ENCODE results near the gene ARL16. TPM values are rescaled to one million over a fixed set of nuclear protein-coding genes. Genes with fewer than 3 reads are reported as not detected.

The ARL16 gene
- total and polyA plus RNA-seq, 2 donors (not counting 3 experiments of a cell fraction or from before 2014, with no cell fraction given), result 41.4 to 71.7 TPM

DNA sequence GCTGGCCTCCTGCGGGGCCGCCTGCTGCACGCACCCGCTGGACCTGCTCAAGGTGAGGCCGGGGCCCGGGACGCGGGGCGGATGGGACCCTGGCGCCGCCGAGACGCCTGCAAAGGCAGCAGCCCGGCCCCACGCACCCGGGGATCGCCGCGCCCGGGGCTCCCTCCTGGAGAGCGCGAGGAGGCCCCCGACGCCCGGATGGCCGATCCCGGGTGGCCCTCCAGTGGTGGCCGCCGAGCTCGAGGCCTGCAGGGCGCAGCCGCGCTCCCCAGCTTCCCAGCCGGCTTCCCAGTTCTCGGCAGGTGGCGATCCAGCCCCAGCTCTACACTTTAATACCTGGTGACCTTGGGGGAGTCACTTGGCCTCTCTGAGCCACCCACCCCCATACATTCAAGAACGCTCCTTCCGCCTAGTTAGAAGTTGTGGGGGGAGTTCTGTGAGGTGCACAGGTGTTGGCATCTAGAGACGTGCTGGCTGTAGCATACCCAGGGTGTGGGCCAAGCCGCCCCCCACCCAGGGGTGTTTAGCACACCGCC, 28.9 kb upstream of the ARL16 start:
- CTCF ChIA-PET, result interaction anchor here (0.9 to 1.6 kb wide), 2 partner anchors 9 to 22 kb away, joined by 3 to 6 read pairs; partner anchors contain the start of gene MRPL12
- H3K4me1 ChIP-seq (ENCODE audit: control insufficient read depth, extremely low read depth, insufficient read depth, low read length), result peaks cover 18% of the 10 kb centered on the region
- FAIRE-seq, result no peak

More for the DNA sequence above, 28.9 kb upstream of the ARL16 start:
- POLR2A ChIA-PET, result interaction anchor here (0.6 kb wide), 2 partner anchors 136 to 213 kb away, joined by 4 to 9 read pairs; no protein-coding TSS in a partner anchor
- H4K20me1 ChIP-seq (replicated peaks; ENCODE audit: control insufficient read depth, extremely low read depth, insufficient read depth, low read length), result no peaks in the 10 kb centered on the region
- no peak overlapping the region for H3K27ac ChIP-seq (ENCODE audit: insufficient read depth, low read depth, low read length)
- DNase-seq (ENCODE audit: low read depth, low spot score), result no peak
- H3K9ac ChIP-seq (replicated peaks; ENCODE audit: extremely low read depth, insufficient read depth, low read length), result peak overlapping the region; percentile 17
- no peaks in the 10 kb centered on the region for H3K27me3 ChIP-seq (ENCODE audit: control insufficient read depth in 2 of 2, insufficient read depth in 2 of 2, low read length in 2 of 2)
- BruUV-seq (replicated peaks), result no TSS peak
- H3K79me2 ChIP-seq (ENCODE audit: control insufficient read depth, insufficient read depth, low read length), result no peaks in the 10 kb centered on the region
- no peaks in the 10 kb centered on the region for H3K9me3 ChIP-seq (replicated peaks; ENCODE audit: control insufficient read depth, insufficient read depth, low read length)
- peak overlapping the region; percentile 51 to 61 (median 56) for H3K4me3 ChIP-seq (replicated peaks in 1 of 3; ENCODE audit: insufficient read depth in 1 of 3, low read depth in 1 of 3, low read length in 3 of 3)
- TF ChIP-seq, protein P1, sequence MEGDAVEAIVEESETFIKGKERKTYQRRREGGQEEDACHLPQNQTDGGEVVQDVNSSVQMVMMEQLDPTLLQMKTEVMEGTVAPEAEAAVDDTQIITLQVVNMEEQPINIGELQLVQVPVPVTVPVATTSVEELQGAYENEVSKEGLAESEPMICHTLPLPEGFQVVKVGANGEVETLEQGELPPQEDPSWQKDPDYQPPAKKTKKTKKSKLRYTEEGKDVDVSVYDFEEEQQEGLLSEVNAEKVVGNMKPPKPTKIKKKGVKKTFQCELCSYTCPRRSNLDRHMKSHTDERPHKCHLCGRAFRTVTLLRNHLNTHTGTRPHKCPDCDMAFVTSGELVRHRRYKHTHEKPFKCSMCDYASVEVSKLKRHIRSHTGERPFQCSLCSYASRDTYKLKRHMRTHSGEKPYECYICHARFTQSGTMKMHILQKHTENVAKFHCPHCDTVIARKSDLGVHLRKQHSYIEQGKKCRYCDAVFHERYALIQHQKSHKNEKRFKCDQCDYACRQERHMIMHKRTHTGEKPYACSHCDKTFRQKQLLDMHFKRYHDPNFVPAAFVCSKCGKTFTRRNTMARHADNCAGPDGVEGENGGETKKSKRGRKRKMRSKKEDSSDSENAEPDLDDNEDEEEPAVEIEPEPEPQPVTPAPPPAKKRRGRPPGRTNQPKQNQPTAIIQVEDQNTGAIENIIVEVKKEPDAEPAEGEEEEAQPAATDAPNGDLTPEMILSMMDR (IDR thresholded peaks at IDR 0.05; ENCODE audit: extremely low read depth in 1 of 2, insufficient read depth in 1 of 2, low read depth in 1 of 2, low read length in 2 of 2), result peak in 1 of 2 donors; percentile 34
- TF ChIP-seq POLR2AphosphoS5 (IDR thresholded peaks at IDR 0.05; ENCODE audit: insufficient read depth, low read depth, low read length), result no peak
- dilution Hi-C loops (cut with MboI; ENCODE audit: extremely low pct_ligation_motif_present, low sequenced_read_pairs) (no loop called here), intact Hi-C loops (cut with micrococcal nuclease) (loop anchor here (1.0 kb wide), 1 partner anchor 9 kb away; the partner anchor contains the start of gene MRPL12)
- H3K36me3 ChIP-seq (ENCODE audit: control insufficient read depth in 2 of 2, extremely low read depth in 1 of 2, insufficient read depth in 2 of 2, low read length in 2 of 2), result peaks cover 0 to under 1% of the 10 kb centered on the region in 2 experiments
- H3K4me2 ChIP-seq (ENCODE audit: insufficient read depth, low read length), result peak overlapping the region; percentile 76
- H2AFZ ChIP-seq (ENCODE audit: low read depth, low read length), result peak overlapping the region; percentile 51
- H3K9me1 ChIP-seq (replicated peaks; ENCODE audit: control insufficient read depth, extremely low read depth, insufficient read depth, low read length), result no peaks in the 10 kb centered on the region

Data from endothelial cell of umbilical vein (primary cell).